ENCODE measurements around the gene FCER2.
A peak's percentile ranks its signal among the peaks of the same experiment; 100 is the strongest.

The FCER2 gene

DNA sequence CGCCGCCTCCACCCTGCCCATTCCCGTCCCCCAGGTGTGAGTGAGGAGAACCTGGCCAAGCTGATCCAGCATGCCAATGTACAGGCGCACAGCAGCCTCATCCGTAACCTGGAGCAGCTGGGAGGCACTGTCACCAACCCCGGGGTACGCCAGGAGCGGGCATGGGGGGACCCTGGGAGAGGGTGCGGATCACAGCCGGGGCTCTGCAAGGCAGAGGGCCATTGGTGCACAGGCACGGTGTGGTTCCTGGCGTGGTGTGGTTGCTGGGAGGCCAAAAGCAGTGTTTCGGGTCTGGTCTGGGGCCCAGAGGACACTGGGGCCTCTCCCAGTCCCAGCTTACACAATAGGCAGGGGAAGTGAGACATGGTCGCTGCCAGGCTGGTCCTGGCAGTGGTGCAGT, 56.8 kb downstream of the FCER2 start:
- TF ChIP-seq, protein P1, sequence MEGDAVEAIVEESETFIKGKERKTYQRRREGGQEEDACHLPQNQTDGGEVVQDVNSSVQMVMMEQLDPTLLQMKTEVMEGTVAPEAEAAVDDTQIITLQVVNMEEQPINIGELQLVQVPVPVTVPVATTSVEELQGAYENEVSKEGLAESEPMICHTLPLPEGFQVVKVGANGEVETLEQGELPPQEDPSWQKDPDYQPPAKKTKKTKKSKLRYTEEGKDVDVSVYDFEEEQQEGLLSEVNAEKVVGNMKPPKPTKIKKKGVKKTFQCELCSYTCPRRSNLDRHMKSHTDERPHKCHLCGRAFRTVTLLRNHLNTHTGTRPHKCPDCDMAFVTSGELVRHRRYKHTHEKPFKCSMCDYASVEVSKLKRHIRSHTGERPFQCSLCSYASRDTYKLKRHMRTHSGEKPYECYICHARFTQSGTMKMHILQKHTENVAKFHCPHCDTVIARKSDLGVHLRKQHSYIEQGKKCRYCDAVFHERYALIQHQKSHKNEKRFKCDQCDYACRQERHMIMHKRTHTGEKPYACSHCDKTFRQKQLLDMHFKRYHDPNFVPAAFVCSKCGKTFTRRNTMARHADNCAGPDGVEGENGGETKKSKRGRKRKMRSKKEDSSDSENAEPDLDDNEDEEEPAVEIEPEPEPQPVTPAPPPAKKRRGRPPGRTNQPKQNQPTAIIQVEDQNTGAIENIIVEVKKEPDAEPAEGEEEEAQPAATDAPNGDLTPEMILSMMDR (IDR thresholded peaks at IDR 0.05): no peak
- TF ChIP-seq ZFX (IDR thresholded peaks at IDR 0.05; ENCODE audit: borderline replicate concordance): no peak

DNA sequence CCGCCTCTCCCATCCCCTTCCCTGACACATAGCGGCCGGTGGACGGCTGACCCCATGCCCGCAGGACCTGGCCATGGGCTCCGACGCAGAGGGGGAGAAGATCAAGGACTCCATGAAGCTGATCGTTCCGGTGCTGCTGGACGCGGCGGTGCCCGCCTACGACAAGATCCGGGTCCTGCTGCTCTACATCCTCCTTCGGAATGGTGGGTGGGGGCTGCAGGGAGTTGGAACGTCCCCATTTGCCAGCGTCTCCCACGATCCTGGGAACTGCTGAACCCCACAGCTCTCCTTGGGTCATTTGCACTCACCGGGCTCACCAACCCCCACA, 57.4 kb downstream of the FCER2 start:
- TF ChIP-seq ZFX (IDR thresholded peaks at IDR 0.05; ENCODE audit: borderline replicate concordance): no peak
- TF ChIP-seq, protein P1 (IDR thresholded peaks at IDR 0.05): no peak

More for the DNA sequence above, 56.8 kb downstream of the FCER2 start:
- peak overlapping the region; percentile 48; the same call in 1 of the 2 replicates for H3K27ac ChIP-seq

DNA sequence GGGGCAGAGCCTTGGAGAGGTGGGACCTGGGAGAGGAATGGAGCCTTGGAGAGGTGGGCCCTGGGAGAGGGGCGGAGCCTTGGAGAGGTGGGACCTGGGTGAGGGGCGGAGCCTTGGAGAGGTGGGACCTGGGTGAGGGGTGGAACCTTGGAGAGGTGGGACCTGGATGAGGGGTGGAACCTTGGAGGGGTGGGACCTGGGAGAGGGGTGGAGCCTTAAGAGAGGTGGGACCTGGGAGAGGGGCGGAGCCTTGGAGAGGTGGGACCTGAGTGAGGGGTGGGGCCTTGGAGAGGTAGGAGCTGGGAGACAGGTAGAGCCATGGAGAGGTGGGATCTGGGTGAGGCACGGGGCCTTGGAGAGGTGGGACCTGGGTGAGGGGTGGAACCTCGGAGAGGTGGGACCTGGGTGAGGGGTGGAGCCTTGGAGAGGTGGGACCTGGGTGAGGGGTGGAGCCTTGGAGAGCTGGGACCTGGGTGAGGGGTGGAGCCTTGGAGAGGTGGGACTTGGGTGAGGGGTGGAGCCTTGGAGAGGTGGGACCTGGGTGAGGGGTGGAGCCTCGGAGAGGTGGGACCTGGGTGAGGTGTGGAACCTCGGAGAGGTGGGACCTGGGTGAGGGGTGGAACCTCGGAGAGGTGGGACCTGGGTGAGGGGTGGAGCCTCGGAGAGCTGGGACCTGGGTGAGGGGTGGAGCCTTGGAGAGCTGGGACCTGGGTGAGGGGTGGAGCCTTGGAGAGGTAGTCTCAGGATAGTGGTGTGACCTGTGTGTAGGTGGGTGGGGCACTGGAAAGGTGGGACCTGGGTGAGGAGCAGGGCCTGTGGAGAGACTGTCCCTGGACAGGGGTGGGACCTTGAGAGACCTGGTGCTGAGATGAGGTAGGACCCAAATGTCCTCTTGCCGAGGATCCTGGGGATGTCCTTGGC, 58.0 kb downstream of the FCER2 start:
- H3K27ac ChIP-seq: peak overlapping the region; percentile 48

More for the DNA sequence above, 57.4 kb downstream of the FCER2 start:
- peak overlapping the region; percentile 48 for H3K27ac ChIP-seq

DNA sequence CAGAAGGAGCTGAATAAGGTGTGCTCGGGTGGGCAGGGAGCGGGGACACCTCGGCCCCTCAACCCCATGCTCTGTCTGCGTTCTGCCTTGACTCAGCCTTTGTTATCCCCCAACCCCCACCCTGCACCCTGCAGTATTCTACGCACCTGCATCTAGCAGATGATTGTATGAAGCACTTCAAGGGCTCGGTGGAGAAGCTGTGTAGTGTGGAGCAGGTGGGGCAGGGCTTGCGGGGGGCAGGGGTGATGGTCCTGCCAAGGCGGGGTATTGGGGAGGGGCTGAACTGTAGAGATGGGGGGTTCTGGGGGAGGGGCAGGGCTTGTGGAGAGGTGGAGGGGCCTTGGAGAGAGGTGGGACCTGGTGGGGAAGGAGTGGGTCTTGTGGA, 58.9 kb downstream of the FCER2 start:
- peak overlapping the region; percentile 26; the same call in 1 of the 2 replicates for H3K27ac ChIP-seq
- no peak for TF ChIP-seq ZFX (IDR thresholded peaks at IDR 0.05; ENCODE audit: borderline replicate concordance)
- TF ChIP-seq, protein P1 (IDR thresholded peaks at IDR 0.05): no peak

DNA sequence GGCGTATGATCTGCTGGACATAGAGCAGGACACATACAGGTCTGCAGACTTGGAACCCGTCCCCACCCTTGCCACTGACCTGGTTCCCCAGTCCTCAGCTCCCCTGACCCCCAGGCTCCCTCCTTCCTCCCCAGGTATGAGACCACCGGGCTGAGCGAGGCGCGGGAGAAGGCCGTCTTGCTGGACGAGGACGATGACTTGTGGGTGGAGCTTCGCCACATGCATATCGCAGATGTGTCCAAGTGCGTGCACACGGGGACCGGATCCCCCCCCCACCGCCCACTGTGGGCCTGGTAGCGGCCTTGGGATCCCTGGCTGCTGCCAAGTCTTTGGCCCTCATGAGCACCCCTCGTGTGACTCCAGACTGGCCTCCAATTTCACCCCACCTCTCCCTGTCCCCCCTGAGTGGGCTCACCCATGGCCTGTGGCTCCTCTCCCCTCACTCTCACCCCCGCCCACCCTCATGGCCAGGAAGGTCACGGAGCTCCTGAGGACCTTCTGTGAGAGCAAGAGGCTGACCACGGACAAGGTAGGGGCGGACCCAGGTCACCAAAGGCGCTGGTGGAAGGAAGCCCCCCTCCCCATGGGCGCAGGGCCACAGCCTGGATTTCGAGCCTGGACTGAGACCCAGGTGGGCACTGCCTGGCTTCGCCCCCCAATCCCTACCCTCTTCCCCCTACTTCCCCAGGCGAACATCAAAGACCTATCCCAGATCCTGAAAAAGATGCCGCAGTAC, 59.5 kb downstream of the FCER2 start:
- peak overlapping the region; percentile 26; the same call in 1 of the 2 replicates for H3K27ac ChIP-seq
- TF ChIP-seq, protein P1 (IDR thresholded peaks at IDR 0.05): no peak
- no peak for TF ChIP-seq ZFX (IDR thresholded peaks at IDR 0.05; ENCODE audit: borderline replicate concordance)

DNA sequence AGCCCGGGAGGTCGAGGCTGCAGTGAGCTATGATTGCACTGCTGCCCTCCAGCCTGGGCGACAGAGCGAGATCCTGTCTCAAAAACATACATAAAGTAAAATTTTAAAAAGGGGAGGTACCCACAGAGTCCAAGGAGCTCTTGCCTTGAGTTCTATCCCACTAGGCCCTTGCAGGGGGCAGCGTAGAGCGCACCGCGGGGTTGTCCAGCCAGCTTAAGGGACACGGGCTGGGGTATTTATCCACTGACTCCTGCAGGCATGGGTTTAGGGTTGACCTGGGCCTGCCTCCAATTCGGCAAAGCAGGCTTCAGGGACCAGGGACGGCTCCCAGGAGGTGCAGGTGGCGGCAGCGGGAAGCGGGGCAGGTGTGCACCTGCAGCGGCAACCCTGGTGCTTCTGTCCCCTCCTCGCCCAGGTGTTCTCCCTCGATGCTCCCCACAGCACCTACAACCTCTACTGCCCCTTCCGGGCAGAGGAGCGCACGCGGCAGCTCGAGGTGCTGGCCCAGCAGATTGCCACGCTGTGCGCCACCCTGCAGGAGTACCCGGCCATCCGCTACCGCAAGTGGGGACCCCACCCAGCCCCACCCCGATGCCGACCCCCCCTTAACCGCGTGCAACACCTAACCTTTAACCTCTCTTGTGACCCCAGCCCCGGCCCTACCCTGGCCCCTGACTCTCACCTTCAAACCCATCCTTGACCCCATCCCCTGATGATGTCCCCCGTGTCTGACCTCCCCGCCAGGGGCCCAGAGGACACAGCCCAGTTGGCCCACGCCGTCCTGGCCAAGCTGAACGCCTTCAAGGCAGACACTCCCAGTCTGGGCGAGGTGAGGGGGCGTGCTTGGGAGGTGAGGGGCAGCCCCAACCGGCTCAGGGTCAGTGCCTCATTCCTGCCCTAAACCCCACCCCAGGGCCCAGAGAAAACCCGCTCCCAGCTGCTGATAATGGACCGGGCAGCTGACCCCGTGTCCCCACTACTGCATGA, 60.3 kb downstream of the FCER2 start:
- TF ChIP-seq, protein P1 (IDR thresholded peaks at IDR 0.05): no peak
- TF ChIP-seq ZFX (IDR thresholded peaks at IDR 0.05; ENCODE audit: borderline replicate concordance): no peak
- no peak overlapping the region for H3K27ac ChIP-seq

DNA sequence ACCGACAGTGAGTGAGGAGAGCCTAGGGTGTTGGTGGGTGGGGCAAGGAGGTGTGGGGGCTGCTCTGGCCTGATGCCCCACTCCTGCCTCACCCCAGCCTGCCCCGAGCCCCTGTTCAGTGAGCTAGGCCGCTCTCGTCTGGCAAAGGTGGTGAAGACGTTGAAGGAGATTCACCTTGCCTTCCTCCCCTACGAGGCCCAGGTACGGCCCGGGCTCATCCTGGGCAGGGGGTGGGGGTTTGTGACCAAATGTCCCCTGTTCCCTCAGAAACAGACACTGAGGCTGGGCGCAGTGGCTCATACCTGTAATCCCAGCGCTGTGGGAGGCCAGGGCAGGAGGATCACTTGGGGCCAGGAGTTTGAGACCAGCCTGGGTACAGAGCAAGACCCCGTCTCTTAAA, 61.1 kb downstream of the FCER2 start:
- TF ChIP-seq, protein P1 (IDR thresholded peaks at IDR 0.05): no peak
- no peak for TF ChIP-seq ZFX (IDR thresholded peaks at IDR 0.05; ENCODE audit: borderline replicate concordance)
- H3K27ac ChIP-seq: no peak overlapping the region

Data from 22Rv1 (cell line).